Fibroblast of skin of right quadriceps (primary cell): ENCODE measurements around the gene TTPAL.
A peak's percentile ranks its signal among the peaks of the same experiment; 100 is the strongest.

Experiments used
- DNase-seq: peaks from one replicate; pipeline ENCODE4 v3.0.0-alpha.2; 2013

TTPAL gene

DNA sequence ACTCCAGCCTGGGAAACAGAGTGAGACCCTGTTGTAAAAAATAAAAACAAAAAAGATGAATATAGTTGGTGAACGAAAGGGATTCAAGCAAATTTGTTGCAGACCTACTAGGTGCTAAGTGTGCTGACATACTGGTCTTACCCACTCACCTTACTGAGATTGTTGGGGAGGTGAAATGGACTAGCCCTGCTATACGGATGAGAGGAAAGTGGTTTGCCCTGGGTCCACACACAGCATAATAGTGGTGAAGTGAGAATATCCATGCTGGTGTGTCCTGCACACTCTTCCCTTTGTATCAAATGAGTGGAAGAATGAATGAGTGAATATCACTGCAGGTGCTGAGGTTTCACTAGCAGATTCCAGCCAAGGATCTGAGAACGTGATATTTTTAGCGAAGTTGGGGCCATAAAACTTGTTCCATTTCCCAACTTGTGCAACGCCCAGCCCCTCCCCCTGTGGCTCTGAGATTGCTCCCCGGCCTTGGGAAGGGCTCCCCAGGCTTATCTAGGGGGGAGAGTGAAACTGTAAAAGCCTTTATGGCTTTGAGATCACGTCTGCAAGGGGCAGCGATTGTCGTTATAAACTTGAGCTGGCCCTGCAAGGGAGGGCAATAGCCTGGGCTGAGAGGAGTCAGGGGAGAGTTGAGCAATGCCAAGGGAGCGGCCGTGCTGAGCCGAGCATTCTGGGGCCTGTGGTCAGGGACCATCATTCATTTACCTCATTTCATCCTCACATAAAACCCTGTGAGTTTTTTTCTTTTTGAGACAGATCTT lies 33.2 kb upstream of the TTPAL start:
- no peak for DNase-seq

DNA sequence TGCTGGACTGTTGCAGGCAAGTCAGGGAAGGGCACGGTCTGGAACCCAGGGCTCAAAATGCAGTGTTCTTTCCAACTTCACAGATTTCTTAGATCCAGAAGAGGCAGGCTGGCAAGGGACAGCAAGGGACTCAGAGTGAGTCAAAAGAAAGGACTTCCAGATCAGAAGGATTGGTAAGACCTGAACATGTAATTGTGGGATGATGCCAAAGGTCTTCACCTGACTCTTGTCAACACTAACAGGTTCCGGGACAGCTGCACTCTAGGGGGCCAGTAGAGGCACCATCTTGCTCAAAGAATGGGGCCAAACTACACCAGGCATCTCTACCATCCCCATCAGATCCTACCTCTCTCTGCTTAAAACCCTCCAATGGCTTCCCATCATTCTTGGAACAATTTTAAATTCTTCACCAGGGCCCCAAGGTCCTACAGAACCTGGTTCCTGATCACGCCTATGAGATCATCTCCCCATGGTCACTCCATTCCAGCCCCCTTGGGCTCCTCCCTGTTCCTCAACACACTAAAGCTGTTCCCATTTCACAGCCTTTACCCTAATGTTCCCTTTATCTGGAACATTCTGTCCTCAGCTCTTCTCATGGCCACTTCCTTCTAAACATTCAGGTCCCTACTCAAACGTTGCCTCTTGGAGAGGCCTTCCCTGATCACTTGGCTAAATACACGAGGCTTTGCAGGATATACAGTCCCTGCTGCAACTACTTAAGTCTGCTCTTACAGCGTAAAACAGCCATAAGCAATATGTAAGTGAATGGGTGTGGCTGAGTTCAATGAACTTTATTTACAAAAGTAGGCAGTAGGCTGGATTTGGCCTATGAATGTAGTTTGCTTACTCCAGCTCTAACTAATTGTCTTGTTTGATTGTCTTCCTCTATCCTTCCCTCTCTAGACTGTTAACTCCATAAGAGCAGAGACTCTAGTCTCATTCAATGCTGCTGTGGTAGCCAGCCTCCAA lies 29.6 kb upstream of the TTPAL start:
- DNase-seq = no peak

DNA sequence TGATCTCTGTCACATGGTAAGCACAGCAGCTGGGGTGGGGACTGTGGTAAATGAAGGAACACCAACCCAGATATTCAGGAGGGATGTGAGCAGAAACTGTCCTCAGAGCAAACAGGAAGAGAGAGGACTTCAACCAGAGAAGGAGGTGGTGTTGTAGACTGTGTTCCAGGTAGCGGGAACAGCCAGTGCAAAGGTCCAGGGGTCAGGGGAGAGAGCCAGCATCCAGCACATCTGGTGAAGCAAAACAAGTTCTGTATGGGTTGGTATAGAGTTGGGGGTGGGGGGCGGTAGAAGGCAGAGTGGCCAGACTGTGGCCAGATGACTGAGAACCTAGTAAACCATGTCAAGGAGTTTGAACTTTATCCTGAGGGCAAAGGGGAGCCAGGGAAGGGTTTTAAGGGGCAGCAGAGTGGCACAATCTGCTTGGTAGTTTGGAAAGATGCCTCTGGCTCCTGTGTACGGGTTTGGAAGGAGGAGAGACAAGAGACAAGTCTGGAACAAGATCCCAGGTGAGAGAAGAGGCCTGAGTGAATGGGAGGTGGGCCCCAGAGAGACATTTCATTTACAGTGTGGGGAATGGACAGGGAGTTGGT lies 27.8 kb upstream of the TTPAL start:
- no peak for DNase-seq

DNA sequence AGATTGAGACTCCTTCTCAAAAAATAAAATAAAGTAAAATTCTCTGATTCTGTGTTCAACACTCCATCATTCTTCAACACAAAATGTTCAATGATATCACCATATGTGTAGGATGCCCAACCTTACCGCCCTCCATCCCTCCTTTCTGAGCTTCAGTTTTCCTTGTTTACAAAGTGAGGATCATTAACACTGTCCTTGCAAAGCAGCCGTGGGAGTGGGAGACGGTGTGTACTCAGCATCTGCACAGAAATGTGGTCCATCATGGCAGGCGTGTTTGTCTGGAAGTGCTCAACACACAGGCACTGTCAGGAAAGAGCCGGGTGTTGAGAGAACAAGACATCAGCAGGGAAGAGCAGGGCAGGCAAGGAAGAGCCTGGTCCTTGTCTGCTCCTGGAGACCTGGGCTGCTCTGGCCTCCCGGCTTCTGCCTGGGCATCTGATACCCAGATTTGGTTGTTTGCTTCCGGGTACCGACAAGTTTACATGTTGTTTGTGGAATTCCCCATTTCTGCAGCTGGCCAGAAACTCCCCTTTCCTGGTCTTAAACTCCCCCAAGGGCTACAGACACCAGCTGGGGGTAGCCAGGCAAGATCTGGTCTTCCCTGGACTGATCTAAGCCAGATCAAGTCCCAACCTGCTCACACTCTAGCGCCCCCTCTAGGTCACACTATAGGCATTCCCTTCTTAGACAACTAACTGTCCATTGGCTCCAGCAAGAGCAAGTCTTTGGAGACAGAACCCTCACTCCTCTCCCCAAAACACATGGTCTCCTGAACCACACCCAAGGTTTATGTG lies 26.7 kb upstream of the TTPAL start:
- DNase-seq = no peak

DNA sequence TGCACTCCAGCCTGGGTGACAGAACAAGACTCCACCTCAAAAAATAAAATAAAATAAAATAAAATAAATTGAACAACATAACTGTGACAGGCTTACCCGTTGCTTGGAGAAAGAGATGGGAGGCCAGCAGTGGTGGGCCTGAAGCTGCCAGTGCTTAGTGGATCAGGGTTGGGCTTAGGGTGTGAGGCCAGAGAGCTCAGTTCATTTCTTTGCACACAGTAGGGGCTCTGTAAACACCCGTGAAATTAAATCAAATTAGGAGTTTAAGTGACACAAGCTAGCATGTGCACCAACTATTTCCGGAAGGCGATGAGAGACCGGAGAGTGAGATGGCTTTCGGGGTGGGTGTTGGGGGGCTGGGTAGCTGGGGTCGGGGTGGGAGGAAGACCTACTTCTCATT lies 25.8 kb upstream of the TTPAL start:
- DNase-seq = no peak

DNA sequence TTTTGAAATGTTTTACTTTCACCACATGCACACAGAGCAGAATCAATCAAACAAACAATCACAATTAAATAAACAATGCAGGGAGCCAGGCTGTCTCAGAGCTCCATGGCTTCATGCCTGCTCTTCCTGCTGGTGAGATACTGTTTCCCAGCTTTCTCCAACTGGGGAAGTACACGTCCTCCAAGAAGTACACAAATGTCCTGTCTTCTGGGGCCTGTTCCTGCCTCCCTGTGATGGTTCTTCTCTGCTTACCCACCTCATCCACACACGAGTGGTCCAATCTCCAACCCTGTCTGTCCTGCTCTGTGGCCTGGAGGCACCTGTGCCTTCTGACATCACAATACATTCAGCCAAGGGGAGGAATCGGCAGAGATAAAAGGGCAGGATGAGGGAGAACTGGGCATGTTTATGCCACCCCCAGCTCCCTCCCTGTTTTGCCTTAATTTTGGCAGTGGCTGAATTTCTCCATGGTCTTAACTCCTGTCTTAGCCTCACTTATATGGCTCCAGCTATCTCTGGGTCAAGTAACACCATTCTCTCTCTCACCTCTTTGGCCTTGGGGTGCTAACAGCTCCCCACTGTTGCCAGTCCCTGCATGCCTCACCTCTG lies 25.3 kb upstream of the TTPAL start:
- DNase-seq = no peak

DNA sequence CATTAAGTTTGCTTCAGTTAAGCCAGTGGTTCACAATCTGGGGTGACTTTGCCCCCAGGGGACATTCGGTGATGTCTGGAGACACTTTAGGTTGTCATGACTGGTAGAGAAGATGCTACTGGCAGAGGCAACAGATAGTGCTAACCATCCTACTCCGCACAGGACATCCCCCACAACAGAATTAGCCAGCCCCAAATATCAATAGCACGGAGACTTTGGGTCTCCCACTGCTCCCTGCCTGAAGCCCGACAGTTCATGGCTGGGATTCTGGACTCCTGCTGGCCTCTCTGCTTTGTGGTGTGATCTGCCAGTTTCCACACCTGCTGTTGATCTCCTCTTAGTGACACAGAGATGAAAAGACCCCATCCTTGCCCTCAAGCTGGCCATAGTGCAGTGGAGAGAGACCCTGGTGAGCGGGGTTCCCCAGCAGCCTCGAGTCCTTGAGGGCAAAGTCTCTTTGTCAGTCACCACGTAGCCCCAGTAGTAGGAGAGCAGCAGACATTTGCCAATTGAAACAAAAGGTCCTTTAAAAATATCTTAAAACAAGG lies 24.7 kb upstream of the TTPAL start:
- no peak for DNase-seq

DNA sequence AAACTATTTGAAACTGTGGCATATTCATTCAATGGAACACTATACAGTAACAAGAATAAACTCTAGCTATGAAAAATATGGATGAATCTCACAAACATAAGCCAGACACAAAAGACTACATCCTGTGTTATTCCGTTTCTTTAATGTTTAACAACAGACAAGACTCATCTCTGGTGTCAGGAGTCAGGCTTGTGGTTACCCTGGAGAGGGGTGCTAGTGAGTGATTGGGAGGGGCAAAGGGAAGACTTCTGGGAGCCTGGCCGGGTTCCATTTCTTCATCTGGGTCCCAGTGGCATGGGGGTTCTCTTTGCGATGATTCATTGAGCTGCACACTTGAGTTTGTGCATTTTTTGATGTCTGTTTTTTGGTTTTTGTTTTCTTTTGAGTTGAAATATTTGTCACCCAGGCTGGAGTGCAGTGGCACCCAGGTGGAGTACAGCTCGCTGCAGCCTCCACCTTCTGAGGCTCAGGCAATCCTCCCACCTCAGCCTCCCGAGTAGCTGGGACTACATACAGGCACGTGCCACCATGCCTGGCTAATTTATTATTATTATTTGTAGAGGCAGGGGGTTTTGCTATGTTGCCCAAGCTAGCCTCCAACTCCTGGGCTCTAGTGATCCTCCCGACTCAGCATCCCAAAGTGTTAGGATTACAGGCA lies 21.2 kb upstream of the TTPAL start:
- no peak for DNase-seq

DNA sequence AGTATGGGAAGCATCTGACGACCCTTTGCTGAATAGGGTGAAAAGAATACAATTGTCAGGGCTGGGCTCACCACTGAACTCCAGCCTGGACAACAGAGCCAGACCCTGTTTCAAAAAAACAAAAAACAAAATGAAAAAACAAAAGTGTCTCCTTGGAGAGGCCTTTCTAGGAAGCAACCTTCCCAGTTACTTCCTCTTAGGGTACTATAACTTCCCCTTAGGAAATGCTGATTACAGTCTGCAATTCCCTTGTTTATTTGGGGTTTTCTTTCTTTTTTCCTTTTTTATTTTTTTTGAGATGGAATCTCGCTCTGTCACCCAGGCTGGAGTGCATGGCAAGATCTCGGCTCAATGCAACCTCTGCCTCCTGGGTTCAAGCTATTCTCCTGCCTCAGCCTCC lies 20.5 kb upstream of the TTPAL start:
- no peak for DNase-seq

DNA sequence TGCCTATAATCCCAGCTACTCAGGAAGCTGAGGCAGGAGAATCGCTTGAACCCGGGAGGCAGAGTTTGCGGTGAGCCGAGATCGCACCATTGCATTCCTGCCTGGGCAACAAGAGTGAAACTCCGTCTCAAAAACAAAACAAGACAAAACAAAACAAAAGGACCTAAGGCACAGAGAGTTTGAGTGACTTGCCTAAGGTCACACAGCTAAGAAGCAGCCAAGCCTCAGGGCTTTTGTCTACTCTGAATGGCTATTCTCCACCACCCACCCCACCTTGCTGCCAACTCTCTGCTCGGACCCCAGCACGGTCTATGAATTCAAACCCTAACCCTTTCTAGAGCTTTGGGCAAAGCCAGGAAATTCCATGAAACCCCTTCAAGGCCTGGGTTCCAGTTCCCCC lies 19.1 kb upstream of the TTPAL start:
- DNase-seq = no peak

DNA sequence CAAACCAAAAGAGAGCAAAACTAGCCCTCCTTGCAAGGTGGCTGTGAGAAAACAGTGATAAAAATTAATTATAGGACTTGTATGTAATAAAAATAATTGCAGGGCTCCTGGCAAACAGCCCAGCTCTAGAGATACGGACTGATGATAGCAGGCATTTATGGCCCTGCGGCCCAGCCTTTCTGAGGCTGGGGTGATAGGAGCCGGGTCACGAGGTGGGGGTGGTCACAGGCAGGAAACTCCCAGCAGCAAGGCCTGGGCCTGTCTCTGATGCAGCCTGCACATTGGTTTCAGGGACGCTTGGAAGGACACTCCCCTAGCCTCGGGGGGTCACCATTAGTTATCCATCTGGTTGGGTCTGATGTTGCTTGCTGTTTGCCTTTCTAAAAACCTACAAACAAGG lies 18.7 kb upstream of the TTPAL start:
- no peak for DNase-seq

DNA sequence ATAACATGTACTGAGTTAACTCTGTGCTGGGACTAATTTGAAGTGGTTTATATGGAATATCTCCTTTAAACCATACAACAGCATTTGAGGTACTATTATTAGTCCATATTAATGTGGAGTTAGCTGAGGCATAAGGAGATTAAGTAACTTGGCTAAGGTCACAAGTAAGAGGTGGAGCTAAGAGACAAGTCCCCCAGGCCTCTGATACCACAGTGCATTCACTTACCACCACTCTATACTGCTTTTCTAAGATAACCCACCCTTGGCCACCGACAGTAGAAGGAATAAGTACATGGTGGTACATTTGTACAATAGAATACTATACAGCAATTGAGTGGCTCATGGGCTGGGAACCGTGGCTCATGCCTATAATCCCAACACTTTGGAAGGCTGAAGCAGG lies 16.4 kb upstream of the TTPAL start:
- DNase-seq = no peak

DNA sequence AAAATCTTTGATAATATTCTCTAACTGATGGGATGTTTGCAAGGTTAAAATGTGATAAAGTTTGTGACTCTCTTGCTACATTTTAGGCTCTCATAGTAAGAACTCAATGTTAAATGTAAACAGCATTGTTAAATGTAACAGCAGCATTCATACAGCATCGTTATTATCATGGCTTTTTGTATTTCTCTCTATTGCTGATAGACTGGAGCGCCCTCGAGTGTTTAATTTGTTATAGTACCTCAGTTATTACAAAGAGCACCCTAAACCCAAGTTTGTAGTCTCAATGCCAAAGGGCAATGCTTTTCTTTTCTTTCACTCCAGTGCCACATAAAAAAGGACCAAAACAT lies 14.9 kb upstream of the TTPAL start:
- no peak for DNase-seq

DNA sequence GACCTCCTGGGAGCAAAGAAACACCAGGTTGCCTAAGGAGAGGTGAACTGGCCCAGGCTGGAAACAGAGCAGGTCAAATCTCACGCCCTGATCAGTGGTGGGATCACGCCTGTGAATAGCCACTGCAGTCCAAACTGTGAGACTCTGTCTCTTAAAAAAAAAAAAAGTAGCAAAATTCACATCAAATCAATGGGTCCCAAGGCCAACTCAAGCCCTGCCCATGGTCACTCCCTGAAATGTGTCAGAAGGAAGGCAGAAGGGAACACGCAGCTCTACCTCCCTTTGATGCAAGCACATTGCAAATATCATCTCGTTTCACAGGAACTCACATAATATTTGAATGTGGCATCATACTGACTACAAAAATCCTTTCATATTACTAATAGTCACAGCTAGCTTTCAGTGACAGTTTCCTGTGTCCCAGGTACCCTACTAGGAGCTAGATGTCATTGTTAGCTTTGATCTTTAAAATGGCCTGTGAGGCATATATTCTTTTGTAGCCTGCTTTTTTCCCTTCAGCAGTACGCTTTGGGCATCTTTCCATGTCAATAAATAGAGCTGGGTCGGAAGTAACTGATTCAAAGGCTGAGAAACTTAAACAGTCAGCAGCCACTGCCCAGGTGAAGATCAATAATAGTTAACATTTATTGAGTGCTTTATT lies 14.4 kb upstream of the TTPAL start:
- no peak for DNase-seq

DNA sequence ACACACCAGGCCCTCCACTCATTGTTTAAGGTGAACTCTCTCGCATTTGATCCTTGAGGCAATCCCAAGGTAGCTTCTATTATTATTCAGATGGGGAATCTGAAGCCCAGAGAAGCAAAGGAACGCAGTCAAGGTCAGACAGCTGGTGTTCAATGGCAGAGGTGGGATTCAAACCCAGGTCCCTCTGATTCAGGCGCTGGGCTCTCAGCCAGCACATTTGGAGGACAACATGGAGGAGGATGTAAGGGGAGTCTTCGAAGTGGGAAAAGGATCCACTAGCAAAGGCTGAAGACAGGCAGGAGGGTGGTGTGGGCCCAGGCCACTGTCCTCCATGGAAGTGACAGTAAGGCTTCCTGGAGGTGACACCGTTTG lies 13.9 kb upstream of the TTPAL start:
- no peak for DNase-seq

DNA sequence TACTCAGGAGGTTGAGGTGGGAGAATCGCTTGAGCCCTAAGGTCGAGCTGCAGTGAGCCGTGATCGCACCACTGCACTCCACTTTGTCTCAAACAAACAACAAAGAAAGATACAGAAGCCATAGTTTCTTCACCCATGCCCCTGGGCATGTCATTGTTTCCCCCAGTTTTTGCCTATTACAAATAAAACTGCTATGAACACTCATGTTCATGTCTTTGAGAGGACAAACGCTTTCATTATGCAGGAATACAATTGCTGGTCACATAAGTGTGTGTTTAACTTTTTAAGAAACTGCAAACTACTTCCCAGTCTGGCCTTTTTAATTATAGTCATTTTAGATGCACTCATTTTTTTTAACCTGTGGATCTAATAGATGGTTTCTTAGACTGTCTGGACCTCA lies 12.2 kb upstream of the TTPAL start:
- DNase-seq = no peak

DNA sequence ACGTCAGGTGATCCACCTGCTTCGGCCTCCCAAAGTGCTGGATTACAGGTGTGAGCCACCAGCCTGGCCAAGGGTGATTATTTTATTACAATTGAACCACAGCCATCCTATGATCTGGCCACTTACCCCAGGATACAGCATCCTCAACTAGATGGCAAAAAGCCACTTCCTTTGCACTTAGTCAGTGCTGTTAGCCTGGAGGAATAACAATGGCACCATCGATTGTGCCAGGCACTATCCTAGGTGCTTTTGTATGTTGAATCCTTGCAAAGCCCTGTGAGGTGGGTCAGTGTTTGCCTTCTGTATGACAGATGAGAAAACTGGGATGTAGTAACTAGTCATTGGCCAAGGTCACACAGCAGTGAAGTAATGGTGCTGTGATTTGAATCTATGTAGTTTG lies 11.2 kb upstream of the TTPAL start:
- no peak for DNase-seq

DNA sequence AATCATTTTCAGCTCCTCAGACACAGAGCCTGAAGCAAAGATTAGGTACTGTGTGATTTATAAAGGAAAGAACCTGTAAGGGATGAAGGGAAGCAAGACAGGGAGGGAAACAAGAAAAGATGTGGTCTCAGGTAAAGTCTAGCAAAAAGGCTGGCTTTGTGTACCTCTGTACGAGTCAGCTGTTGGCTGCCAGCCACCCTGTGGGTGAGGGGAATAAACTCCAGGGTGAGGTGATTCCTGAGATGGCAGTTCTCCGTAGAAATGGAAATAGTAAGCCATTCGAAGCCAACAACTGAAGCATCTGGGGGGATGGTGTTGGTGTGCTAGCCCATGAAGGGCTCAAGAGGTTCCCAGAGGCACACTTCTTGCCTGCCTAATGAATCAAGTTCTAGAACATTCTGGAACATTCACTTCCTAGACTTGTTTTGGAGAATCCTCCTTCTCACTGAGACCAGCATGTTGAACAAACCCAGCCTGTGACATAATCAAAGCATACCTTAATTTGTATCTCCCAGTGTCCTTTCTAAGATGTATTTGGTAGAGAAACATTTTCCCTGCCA lies 10.6 kb upstream of the TTPAL start:
- DNase-seq = no peak

DNA sequence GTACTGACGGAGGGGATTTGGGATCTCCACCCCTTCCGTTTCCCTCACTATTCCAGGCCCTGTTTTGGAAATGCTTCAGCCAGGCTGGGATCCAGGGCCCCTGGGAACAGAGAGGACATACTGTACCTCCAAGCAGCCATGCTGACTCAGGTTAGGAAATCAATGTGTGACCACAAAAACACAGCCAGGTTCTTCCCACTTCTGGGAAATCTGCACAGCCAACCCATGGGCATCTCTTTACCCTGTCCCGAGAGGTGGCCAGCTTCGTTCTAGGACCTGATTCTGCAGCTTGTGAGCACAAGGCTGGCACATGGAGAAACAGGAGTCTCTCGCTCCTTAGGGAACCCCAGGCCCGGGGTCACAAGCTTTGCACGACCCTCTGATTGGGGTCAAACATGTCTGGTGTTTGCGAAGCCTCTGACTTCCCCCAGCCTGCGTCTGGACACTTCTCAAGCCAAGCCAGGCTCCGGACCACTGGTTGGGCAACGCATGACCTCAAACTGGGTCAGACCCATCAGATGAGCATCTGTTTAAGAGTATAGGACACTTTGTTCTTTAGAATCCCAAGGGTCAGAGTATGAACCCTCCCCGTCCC lies 8.3 kb upstream of the TTPAL start:
- peak; percentile 18 for DNase-seq

DNA sequence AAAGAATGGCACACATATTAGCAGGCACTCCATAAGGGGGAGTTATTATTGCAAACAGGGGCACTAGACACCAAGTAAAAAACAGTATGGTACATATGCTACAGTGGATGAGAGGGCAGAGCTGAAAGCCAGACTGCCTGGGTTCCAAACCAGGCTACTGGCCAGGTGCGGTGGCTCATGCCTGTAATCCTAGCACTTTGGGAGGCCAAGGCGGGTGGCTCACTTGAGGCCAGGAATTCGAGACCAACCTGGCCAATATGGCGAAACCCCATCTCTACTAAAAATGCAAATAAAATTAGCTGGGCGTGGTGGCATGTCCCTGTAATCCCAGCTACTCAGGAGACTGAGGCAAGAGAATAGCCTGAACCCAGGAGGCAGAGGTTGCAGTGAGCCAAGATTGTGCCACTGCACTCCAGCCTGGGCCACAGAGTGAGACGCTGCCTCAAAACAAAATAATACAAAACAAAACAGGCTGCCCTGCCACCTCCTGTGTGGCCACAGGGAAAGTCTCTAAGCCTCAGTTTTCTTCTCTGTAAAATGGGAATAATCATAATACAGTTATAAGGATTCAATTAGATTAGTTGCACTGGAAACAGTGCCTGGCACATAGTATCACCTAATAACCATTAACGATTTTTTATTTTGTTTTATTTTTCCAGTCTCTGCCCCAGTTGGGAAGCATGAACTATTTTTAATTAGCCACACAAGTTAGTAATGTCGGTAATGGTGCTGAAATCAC lies 7.5 kb upstream of the TTPAL start:
- no peak for DNase-seq
